ENCODE results near the gene NBEAL2.

GRCh38 chr3:47016934-47017435 lies 37.5 kb downstream of the NBEAL2 start:
- no peak for TF ChIP-seq CTCF (IDR thresholded peaks at IDR 0.05)
- no peak for TF ChIP-seq POLR2A (IDR thresholded peaks at IDR 0.05)
- TF ChIP-seq POLR2AphosphoS5 (IDR thresholded peaks at IDR 0.05) = no peak
